ENCODE data around the gene OGFRL1. TPM values are rescaled to one million over a fixed set of nuclear protein-coding genes. Genes with fewer than 3 reads are reported as not detected.

The OGFRL1 gene
- polyA plus RNA-seq, 1 donor from 2014 or later, result 8.3 TPM

GRCh38 chr6:71245265-71246049 lies 43.2 kb upstream of the OGFRL1 start:
- no peak for TF ChIP-seq EP300 (conservative IDR thresholded peaks at IDR 0.05; ENCODE audit: poor library complexity, severe bottlenecking)
- TF ChIP-seq RAD21 (conservative IDR thresholded peaks at IDR 0.05), result no peak
- TF ChIP-seq EZH2 (IDR thresholded peaks at IDR 0.05; ENCODE audit: borderline replicate concordance, insufficient read depth, low read length, poor library complexity, severe bottlenecking), result no peak
- no peak for TF ChIP-seq SMC3 (conservative IDR thresholded peaks at IDR 0.05; ENCODE audit: poor library complexity)
- Histone ChIP-seq H2AFZ (ENCODE audit: low read depth, low read length) (no peak overlapping the region), H3K27me3 (ENCODE audit: insufficient read depth, low read depth, low read length) (no peaks in the 10 kb centered on the region), H3K79me2 (replicated peaks; ENCODE audit: insufficient read depth, low read length) (no peaks in the 10 kb centered on the region), H3K9me2 (ENCODE audit: insufficient read depth, low read length) (no peaks in the 10 kb centered on the region), H3K4me3 (ENCODE audit: low read length) (no peak overlapping the region), H3F3A (ENCODE audit: insufficient read depth, low read length, poor library complexity, severe bottlenecking) (no peaks in the 10 kb centered on the region), H3K36me3 (ENCODE audit: insufficient read depth, low read length) (no peaks in the 10 kb centered on the region), H3K4me2 (ENCODE audit: low read length) (no peak overlapping the region), H3K9ac (ENCODE audit: low read length) (no peak overlapping the region), H3K27ac (ENCODE audit: low read length) (no peak overlapping the region), H3K9me3 (ENCODE audit: low read length) (no peaks in the 10 kb centered on the region), H4K20me1 (ENCODE audit: insufficient read depth) (no peaks in the 10 kb centered on the region)

GRCh38 chr6:71246596-71246995 lies 42.0 kb upstream of the OGFRL1 start:
- H2AFZ ChIP-seq (ENCODE audit: low read depth, low read length), result no peak overlapping the region
- H3K27ac ChIP-seq (ENCODE audit: low read length), result no peak overlapping the region
- TF ChIP-seq CTCF (IDR thresholded peaks at IDR 0.05; ENCODE audit: poor library complexity, severe bottlenecking), result no peak
- no peak for TF ChIP-seq EP300 (conservative IDR thresholded peaks at IDR 0.05; ENCODE audit: poor library complexity, severe bottlenecking)
- no peak for TF ChIP-seq REST (IDR thresholded peaks at IDR 0.05; ENCODE audit: borderline replicate concordance)
- no peak for TF ChIP-seq TAF1 (IDR thresholded peaks at IDR 0.05; ENCODE audit: low read depth)
- no peak for TF ChIP-seq MXI1 (conservative IDR thresholded peaks at IDR 0.05; ENCODE audit: poor library complexity, severe bottlenecking)
- no peak for TF ChIP-seq EZH2 (IDR thresholded peaks at IDR 0.05; ENCODE audit: borderline replicate concordance, insufficient read depth, low read length, poor library complexity, severe bottlenecking)
- no peak for TF ChIP-seq SMC3 (conservative IDR thresholded peaks at IDR 0.05; ENCODE audit: poor library complexity)
- no peak for TF ChIP-seq POLR2AphosphoS5 (IDR thresholded peaks at IDR 0.05)
- no peaks in the 10 kb centered on the region for H3K36me3 ChIP-seq (ENCODE audit: insufficient read depth, low read length)
- H3F3A ChIP-seq (ENCODE audit: insufficient read depth, low read length, poor library complexity, severe bottlenecking), result no peaks in the 10 kb centered on the region
- H3K27me3 ChIP-seq (ENCODE audit: insufficient read depth, low read depth, low read length), result no peaks in the 10 kb centered on the region
- H3K4me3 ChIP-seq (ENCODE audit: low read length), result no peak overlapping the region
- no peaks in the 10 kb centered on the region for H3K9me3 ChIP-seq (ENCODE audit: low read length)
- H3K9ac ChIP-seq (ENCODE audit: low read length), result no peak overlapping the region
- H3K9me2 ChIP-seq (ENCODE audit: insufficient read depth, low read length), result no peaks in the 10 kb centered on the region
- no peak overlapping the region for H3K4me2 ChIP-seq (ENCODE audit: low read length)
- H4K20me1 ChIP-seq (ENCODE audit: insufficient read depth), result no peaks in the 10 kb centered on the region
- H3K79me2 ChIP-seq (replicated peaks; ENCODE audit: insufficient read depth, low read length), result no peaks in the 10 kb centered on the region
